ENCODE data around the gene ZNF813. TPM values are rescaled to one million over a fixed set of nuclear protein-coding genes. Genes with fewer than 3 reads are reported as not detected.
"Not testable (repeated sequence)": the region's sequence is repeated elsewhere in the genome, so short reads cannot be mapped to it uniquely, and the experiment has no call there.

ZNF813 gene
- total RNA-seq, 2 donors from 2014 or later = 1.5 TPM

DNA sequence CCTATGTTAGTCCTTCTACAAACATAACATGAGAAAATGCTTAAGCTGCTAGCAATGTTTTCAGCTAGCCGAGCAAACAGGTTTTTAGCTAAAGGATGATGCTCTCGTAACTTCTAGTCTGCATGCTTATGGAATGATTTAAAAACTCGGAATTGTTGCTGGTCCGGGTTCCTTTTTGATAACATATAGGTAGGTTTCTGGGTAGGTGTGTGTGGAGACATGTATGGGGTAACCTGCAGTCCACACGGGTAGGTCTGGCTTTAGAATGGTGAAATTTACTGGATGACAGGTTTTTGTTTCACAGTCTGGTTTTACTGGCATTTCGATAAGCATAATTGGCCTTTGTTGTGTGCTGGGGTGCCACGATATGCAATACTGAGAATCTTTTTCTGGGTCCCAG, 4.4 kb downstream of the ZNF813 start:
- ATAC-seq (no peak), DNase-seq (no peak)
- intact Hi-C loops (cut with DNase I) = no loop called here

DNA sequence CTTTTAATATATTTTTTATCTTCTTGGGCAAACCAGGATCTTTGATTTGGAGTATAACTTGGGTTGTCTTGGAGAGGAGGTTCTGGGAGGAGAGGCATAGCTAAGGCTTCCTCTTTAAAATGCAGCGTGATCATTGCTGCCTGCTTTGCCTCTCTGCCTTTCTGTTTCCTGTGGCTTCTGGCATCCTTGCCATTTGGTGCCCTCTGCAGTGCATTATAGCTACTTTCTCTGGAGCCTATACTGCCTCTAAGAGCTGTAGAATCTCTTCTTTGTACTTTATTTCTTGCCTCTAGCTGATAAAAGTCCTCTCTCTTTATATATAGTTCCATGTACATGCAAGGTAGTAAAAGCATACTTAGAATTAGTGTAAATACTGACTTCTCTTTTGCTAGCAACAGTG, 7.3 kb downstream of the ZNF813 start:
- ATAC-seq; DNase-seq; intact Hi-C loops (cut with DNase I): not testable (repeated sequence)

DNA sequence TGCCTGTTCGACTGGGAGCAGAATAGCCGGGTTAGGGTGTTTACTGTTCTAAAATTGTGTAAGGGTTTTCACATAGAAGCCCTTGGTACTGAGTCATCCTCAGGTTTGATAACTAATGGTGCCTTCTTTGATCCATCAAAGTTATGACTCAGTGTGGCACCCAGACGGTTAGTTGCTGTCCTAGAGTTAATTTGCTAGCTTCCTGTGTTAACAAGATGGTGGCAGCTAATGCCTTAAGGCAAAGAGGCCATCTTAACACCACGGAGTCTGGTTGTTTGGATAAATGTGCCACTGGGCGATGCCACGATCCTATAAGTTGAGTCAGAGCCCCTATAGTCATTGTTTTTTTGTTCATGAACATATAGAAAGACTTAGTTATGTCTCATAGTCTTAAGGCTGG, 7.9 kb downstream of the ZNF813 start:
- DNase-seq; intact Hi-C loops (cut with DNase I); ATAC-seq: not testable (repeated sequence)

DNA sequence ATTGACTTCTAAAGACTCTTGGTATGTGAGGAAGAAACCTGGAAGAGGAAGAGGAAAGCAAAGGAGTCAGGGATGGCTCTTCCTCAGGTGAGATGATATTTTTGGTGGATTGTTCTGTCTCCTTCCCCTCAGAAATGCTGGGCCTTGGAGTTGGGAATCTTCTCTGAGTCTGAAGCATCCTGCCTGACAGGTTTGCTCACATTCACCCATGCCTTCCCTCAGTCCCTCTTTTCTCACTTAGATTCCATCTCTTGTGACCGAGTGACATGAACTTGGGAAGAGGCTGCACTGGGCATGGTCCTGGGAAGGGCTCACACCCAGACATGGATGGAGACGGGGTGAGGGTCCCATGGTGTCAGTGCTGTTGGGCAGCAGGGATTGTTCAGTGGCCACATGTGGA, 16.2 kb downstream of the ZNF813 start:
- DNase-seq; ATAC-seq; intact Hi-C loops (cut with DNase I): not testable (repeated sequence)

DNA sequence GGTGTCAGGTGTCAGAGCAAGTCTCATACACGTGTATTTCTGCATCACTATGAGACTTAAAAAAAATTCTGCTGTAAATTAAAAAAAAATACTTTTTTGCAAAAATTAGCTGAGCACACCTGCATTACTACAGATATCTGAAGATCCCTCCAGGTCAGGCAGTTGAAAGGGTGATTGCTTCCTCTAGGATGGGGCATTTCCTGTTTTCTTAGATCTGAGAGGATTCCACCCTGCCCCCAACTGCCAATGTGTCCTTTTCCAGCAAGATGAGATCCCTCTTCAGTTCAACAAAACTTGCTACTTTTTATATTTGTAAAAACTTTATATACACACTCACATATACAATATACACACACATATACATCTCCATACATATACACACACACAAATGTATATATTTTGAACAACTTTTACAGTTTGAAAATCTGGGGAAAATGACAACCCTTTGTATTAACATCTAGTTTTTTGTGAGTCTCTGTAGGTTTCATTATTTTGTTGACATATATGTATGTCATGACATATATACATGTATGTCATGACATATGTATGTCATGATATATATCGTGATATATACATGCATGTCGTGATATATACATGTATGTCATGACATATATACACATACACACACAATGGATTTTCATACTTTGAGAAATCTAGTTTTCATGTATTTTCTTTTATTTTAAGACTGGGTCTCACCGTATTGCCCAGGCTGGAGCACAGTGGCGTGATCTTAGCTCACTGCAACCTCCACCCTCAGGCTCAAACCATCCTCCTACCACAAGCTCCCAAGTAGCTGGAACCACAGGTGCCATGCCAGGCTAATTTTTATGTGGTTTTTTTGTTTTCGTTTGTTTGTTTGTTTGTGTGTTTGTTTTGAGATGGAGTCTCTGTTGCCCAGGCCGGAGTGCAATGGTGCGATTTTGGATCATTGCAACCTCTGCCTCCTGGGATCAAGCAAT, 17.8 kb downstream of the ZNF813 start:
- no peak for DNase-seq
- intact Hi-C loops (cut with DNase I) = no loop called here
- ATAC-seq = no peak

DNA sequence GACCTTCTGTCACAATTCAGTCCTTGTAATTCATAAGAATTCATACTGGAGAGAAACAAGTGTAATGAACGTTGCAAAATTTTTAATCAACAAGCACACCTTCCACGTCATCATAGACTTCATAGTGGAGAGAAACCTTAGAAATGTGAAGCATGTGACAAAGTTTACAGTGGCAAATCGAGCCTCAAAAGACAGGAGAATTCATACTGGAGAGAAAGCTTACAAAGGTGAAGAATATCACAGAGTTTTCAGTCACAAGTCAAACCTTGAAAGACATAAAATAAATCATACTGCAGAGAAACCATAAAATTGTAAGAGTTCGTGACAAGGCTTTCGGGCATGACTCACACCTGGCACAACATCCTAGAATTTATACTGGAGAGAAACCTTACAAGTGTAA, 24.6 kb downstream of the ZNF813 start:
- DNase-seq (no peak), ATAC-seq (no peak)
- intact Hi-C loops (cut with DNase I) = no loop called here

DNA sequence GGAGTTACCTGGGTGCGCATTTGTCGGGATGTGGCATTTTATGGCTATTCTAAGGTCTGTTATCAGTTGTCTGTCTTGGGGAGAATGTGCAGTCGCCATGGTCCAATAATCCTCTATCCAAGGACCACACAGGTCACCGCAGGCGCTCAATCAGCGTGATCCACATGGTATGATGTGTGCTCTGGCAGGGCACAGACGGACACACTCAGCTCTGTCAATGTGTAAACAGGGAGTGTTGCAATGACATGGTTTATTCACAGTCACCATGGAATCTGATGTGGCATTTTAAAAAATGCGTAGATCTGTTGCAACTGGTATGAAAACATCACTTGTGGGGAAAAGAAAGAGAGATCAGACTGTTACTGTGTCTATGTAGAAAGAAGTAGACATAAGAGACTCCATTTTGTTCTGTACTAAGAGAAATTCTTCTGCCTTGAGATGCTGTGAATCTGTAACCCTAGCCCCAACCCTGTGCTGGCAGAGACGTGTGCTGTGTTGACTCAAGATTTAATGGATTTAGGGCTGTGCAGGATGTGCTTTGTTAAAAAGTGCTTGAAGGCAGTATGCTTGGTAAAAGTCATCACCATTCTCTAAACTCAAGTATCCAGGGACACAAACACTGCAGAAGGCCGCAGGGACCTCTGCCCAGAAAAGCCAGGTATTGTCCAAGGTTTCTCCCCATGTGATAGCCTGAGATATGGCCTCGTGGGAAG, 29.9 kb downstream of the ZNF813 start:
- DNase-seq; ATAC-seq; intact Hi-C loops (cut with DNase I): not testable (repeated sequence)

DNA sequence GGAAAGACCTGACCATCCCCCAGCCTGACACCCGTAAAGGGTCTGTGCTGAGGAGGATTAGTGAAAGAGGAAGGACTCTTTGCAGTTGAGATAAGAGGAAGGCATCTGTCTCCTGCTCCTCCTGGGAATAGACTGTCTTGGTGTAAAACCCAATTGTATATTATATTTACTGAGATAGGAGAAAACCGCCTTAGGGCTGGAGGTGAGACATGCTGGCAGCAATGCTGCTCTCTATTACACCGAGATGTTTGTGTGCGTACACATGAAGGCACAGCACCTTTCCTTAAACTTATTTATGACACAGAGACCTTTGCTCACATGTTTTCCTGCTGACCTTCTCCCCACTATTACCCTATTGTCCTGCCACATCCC, 30.5 kb downstream of the ZNF813 start:
- DNase-seq; intact Hi-C loops (cut with DNase I); ATAC-seq: not testable (repeated sequence)

DNA sequence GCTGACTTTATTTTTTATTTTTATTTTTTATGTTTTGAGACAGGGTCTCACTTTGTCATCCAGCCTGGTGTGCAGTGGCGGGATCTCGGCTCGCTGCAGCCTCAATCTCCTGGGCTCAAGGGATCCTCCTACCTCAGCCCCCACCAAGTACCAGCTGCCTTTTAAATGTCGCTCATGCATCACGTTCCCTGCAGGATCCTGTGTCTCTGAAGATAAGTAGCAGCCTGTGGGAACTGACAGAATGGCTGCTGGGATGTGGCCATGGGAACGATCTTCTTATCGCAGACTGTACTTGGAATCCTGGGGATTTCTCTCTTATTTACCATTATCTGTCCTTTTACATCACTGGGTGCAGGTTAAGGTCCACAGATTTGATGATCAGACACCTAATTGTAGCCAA, 35.6 kb downstream of the ZNF813 start:
- ATAC-seq; intact Hi-C loops (cut with DNase I); DNase-seq: not testable (repeated sequence)

DNA sequence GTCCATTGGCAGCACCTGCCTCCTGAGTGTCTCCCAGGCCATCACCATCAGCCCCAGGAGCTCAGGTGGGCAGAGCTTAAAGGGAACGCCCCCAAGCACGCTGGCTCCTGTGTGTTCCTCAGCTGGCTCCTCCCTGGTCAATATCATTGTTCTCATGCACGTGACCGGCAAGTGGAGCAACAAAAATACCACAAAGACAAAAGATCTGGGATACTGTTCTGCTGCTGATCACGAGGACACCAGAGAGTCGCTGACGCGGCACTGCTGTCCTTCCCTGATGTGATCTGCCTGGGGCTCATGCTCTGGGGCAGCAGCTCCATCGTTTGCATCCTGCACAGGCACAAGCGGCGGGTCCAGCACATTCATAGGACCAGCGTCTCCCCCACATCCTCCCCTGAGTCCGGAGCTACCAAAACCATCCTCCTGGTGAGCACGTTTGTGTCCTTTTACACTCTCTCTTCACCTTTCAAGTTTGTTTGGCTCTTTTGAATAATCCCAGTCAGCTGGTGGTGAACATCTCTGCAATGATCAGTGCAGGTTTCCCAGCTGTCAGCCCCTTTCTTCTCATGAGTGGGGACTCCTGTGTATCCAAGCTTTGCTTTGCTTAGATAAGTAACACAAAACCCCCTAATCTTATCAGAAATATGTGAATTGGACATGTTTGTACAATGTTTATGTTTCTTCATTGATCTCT, 36.3 kb downstream of the ZNF813 start:
- ATAC-seq = peak; percentile 34 to 53
- DNase-seq; intact Hi-C loops (cut with DNase I): not testable (repeated sequence)

DNA sequence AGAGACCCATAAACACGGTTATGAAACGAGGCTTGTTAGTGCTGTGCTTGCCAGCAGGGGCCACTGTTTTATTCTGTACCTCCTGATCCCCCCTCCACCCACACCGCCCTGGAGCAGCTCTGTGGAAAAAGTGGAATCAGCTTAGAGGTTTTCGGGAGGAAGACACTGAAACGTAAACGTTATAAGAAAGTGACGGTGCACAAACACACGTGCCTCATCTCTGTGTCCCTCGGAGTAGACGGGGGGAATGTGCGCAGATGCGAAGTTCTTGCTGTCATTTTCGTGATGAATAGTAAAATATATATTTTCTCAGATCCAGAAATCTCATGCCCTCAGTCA, 36.8 kb downstream of the ZNF813 start:
- peak; percentile 76 to 78 for ATAC-seq
- intact Hi-C loops (cut with DNase I); DNase-seq: not testable (repeated sequence)

DNA sequence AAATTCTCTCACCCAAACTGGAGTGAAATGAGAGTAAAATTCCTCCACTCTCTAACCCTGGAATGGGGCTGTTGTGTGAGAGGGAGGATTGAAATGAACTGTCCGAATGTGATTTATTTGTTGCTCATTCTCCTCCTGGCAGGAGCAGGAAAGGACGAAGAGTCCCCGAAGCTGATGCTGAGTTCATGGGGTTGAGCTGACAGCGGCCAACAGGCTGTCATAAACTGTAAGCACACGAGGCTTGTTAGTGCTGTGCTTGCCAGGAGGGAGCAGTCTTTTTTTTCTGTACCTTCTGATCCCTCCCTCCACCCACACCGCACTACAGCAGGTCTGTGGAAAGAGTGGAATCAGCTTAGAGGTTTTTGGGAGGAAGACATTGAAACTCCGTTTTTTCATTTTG, 37.4 kb downstream of the ZNF813 start:
- DNase-seq (no peak), ATAC-seq (no peak)
- intact Hi-C loops (cut with DNase I) = loop anchor here in 1 of 2 donors (5.0 kb wide), 1 partner anchor 78 kb away; no protein-coding TSS in a partner anchor

DNA sequence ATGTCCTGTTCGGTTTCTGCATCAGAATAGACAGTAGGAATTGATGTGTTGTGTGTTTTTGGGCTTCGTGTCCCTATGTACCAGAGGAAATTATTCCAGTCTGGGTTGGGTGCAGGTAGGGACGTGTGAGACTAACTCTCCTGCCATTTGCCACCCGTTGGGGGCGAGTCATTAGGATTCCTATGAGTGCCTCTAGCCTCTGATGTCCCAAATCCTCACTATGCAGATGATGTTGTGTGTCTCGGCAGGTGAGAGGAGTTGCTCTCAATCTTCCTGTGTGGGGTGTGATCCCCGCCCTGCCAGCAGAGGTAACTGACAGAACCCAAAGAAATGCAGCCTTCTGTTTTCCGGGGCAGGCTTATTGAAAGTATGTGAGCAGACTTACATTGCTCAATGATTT, 39.2 kb downstream of the ZNF813 start:
- ATAC-seq = no peak
- no peak for DNase-seq
- intact Hi-C loops (cut with DNase I) = loop anchor here in 1 of 2 donors (5.0 kb wide), 1 partner anchor 79 kb away; no protein-coding TSS in a partner anchor

DNA sequence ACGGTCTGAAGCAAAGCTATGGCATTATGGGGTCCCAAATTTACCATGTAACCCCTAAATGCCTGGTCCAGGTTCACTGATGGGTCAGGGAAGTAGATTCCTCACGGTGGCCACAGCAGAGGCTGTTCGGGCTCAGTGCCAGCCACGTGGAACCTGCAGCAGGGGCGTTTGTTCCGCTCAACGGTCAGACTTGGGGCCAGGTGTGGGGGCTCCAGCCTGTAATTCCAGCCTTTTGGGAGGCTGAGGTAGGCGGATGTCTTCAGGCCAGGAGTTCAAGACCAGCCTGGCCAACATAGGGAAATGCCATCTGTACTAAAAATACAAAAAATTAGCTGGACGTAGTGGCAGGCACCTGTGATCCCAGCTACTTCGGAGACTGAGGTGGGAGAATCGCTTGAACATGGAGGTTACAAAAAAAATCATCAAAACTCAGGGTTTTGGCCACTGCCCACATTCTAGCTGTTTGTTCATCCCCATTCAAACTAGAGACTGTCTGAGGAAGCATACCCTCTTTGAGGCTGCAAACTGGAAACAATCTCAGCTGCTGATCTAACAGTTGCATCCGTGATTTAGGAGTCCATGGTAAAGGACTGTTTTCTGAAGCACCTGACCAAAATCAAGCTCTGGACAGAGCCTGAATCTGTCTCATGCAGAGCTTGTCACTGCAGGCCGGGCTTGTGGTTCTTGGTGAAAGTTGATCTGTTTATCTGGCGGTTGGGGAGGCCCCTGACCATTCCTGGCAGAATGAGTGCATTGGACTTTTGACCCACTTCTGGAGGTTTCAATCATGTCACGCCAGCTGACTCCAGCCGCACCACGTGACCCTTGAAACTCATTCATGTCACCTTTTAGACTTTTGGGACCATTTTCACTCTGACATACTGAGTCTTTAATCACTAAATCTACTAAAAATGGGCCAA, 40.2 kb downstream of the ZNF813 start:
- ATAC-seq (no peak), DNase-seq (no peak)
- intact Hi-C loops (cut with DNase I) = loop anchor here in 1 of 2 donors (5.0 kb wide), 1 partner anchor 80 kb away; no protein-coding TSS in a partner anchor

DNA sequence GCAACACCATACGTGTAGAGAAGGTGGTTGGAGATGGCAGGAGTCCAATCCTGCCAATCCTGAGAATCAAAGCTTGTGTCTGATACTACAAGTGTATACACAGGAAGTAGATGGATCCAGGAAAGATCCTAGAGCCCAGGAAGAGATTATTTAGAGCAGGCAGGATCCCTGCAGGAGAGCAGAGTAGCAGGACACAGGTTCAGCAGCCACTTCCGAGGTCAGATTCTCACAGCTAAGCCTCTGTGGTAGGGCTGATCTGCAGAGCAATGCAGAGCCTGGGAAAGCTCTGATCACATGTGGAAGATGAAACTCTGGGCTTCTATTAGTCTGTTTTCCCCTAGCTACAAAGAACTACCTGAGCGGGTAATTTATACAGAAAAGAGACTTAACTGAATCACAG, 41.9 kb downstream of the ZNF813 start:
- intact Hi-C loops (cut with DNase I) = loop anchor here in 1 of 2 donors (5.0 kb wide), 1 partner anchor 82 kb away; no protein-coding TSS in a partner anchor
- DNase-seq (no peak), ATAC-seq (no peak)

DNA sequence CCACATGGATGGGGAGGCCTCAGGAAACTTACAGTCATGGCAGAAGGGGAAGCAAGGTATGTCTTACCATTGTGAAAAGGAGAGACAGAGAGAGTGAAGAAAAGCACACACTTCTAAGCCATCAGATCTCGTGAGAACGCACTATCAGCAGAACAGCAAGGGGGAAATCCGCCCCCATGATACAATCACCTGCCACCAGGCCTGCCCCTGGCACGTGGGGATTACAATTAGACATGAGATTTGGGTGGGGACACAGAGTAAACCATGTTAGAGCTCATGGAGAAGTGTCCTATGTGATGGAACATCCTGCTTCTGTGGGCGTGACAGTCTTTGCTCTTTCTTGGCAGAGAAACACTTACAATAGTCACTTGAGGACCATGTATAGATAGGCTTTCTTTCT, 42.3 kb downstream of the ZNF813 start:
- no peak for ATAC-seq
- no peak for DNase-seq
- intact Hi-C loops (cut with DNase I) = loop anchor here in 1 of 2 donors (5.0 kb wide), 1 partner anchor 83 kb away; no protein-coding TSS in a partner anchor

DNA sequence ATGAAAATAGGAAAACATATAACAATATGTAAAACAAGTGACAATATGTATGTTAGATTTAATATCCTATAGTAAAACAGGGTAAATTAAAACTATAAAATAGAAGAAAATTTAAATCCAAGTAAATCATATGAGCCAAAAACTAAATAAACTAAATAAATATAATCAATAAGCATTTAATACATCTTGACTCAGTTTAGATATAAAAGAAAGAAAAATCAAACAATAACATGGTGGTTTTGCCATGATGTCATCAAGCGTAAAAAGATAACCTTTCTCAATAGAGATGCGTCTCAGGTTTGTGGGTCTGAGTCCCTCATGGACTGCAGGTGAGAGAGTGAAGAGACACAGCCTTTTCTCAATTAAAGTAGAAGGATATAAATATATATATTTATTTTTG, 43.8 kb downstream of the ZNF813 start:
- intact Hi-C loops (cut with DNase I) = no loop called here
- ATAC-seq = no peak
- no peak for DNase-seq

DNA sequence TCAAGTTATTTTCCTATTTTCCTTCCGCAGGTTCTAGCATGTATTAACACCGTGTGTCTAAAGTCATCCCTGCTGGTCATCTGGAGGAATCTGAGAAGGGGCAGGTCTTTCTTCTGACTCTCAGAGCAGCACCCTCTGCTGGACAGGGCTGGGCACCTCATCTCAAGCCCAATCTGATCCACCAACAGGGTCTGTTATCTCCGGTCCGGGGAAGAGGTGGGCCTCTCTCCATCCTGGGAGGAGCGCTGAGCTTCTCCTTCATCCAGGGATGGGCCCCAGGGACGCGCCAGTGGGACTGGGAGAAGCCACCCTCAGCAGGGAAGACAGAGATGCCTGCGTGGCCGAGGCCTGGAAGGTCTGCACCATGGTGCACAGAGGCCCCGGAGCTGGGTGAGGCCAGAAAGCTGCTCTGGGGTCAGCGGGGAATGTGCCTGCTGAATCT, 44.4 kb downstream of the ZNF813 start:
- intact Hi-C loops (cut with DNase I) = no loop called here
- ATAC-seq = peak; percentile 78 to 91
- DNase-seq = peak; percentile 61
